Pancreas (tissue), 10 donors: ENCODE results near the gene SORL1. TPM values are rescaled to one million over a fixed set of nuclear protein-coding genes. Genes with fewer than 3 reads are reported as not detected.
A peak's percentile ranks its signal among the peaks of the same experiment; 100 is the strongest.

Source experiments
- ATAC-seq, 4 donors: fragments of 200-7000 bp; cut with Tn5 transposase; one replicate each; pipeline versions ENCODE4 v1.8.0 to v1.9.1; 2020; ENCODE audit warnings: mild to moderate bottlenecking in 4 of 4, moderate library complexity in 4 of 4
- DNase-seq, 6 donors: peaks; one replicate each; pipeline ENCODE4 v3.0.0-alpha.2; 2020
- FAIRE-seq: peaks from 2 replicates; lab custom pipeline; 2012; peaks lifted over from hg19 to GRCh38; lab: Jason Lieb, UNC
- H3K27ac ChIP-seq, 4 donors: fragments of 200-600 bp; sonication (generic); 1 replicate in 3 of 4; 2 replicates in 1 of 4; pipeline versions ENCODE4 v1.5.0 to v1.8.0; 2020
- H3K27me3 ChIP-seq, 4 donors: fragments of 200-600 bp; one replicate each; pipeline ENCODE4 v1.8.0; 2021
- H3K36me3 ChIP-seq, 3 donors: fragments of 200-600 bp; sonication (generic) in 1 of 3; one replicate each; pipeline versions ENCODE4 v1.5.0 to v1.8.0; 2020 to 2021
- H3K4me1 ChIP-seq, 3 donors: fragments of 200-600 bp; one replicate each; pipeline ENCODE4 v1.8.0; 2021
- H3K4me3 ChIP-seq, 4 donors: fragments of 200-600 bp; sonication (generic) in 2 of 4; one replicate each; pipeline versions ENCODE4 v1.5.0 to v1.8.0; 2020 to 2021
- H3K9me3 ChIP-seq, 4 donors: fragments of 200-600 bp; one replicate each; pipeline ENCODE4 v1.8.0; 2021
- CTCF ChIP-seq, 4 donors: fragments of 200-600 bp; sonication (generic) in 3 of 4; IDR thresholded peaks; one replicate each; pipeline versions ENCODE4 v1.5.0 to v1.8.0; 2021; ENCODE audit warnings: antibody characterized with exemption in 4 of 4
- WGBS, 2 donors: extraction: QIAGEN DNeasy Blood & Tissue Kit; methylation state at CpG; one replicate each; pipeline ENCODE4 v1.1.7; 2013; 5-methylcytosine and 5-hydroxymethylcytosine counted together
- intact Hi-C, 3 donors: fragments of 100-400 bp; cut with DNase I; formaldehyde crosslinking; loops; one replicate each; pipeline versions ENCODE4 v1.11.1 to v1.14.2; 2022
- polyA plus RNA-seq, 2 donors: library from polyadenylated mRNA; stranded (reverse); fragments of 200-250 nt; gene quantifications; one replicate each; pipeline ENCODE4 v1.2.3, GENCODE V29; 2013
- total RNA-seq, 6 donors: library from RNA; stranded (reverse); fragmentation: NEBNext Ultra II Directional in 4 of 6; extraction: Animal tissue kit (Norgen Biotek cat#: 25700) in 4 of 6; gene quantifications; one replicate each; pipeline versions ENCODE4 v1.2.1 to v1.2.4, GENCODE V29; 2021 to 2023
- donor health status: healthy with polysubstance abuse.
- donor health status: DM: no; HTN: no; CAD: no; lungs with moderate emphysema.
- donor health status: DM: no; HTN: no; CAD: no.
- donor health status: control.
- donor health status: control.
- donor health status: Bipolar disorder and iron deficiency.
- donor health status: DM: yes; HTN: yes; CAD: no.
- donor health status: DM: no; HTN: no; CAD: no.
- donor health status: DM: no; HTN: no; CAD: no.
- donor health status: DM: yes; HTN: yes; CAD: no.

SORL1 gene
- total and polyA plus RNA-seq, 8 donors, result 2.7 to 47.5 (median 15.5) TPM

- DNase-seq, result no peak
- ATAC-seq, result peak in 3 of 4 donors; percentile 19 to 60 (median 43)
- Histone ChIP-seq H3K4me3 (no peak overlapping the region), H3K9me3 (no peaks in the 10 kb centered on the region), H3K27ac (peak overlapping the region in 1 of 4 donors; percentile 19), H3K27me3 (no peaks in the 10 kb centered on the region), H3K4me1 (peaks cover 0 to 3% (median 0%) of the 10 kb centered on the region in 3 donors), H3K36me3 (no peaks in the 10 kb centered on the region)
- 72 to 80% methylated on average over 9 of the region's 9 CpGs for WGBS, 2 donors
- FAIRE-seq, result no peak
- no peak for TF ChIP-seq CTCF (IDR thresholded peaks at IDR 0.05)
- intact Hi-C loops, result no loop called here
Measured at GRCh38 chr11:121482231-121483129, 30.4 kb downstream of the SORL1 start.

GRCh38 chr11:121483805-121484480 lies 31.8 kb downstream of the SORL1 start:
- no peak for DNase-seq
- H3K27me3 ChIP-seq, result no peaks in the 10 kb centered on the region
- H3K36me3 ChIP-seq, result no peaks in the 10 kb centered on the region
- H3K27ac ChIP-seq, result no peak overlapping the region
- peaks cover 0 to under 1% (median 0%) of the 10 kb centered on the region in 3 donors for H3K4me1 ChIP-seq
- intact Hi-C loops, result no loop called here
- ATAC-seq, result no peak
- no peak for TF ChIP-seq CTCF (IDR thresholded peaks at IDR 0.05)
- FAIRE-seq, result no peak
- no peak overlapping the region for H3K4me3 ChIP-seq
- WGBS, 2 donors, result 64 to 74% methylated on average over 4 of the region's 4 CpGs
- no peaks in the 10 kb centered on the region for H3K9me3 ChIP-seq

GRCh38 chr11:121485216-121485615 lies 33.1 kb downstream of the SORL1 start:
- H3K27ac ChIP-seq, result no peak overlapping the region
- H3K36me3 ChIP-seq, result no peaks in the 10 kb centered on the region
- no peaks in the 10 kb centered on the region for H3K9me3 ChIP-seq
- DNase-seq (no peak), FAIRE-seq (no peak), ATAC-seq (no peak)
- intact Hi-C loops, result no loop called here
- 73 to 74% methylated on average over 7 of the region's 7 CpGs for WGBS, 2 donors
- TF ChIP-seq CTCF (IDR thresholded peaks at IDR 0.05), result no peak
- H3K4me1 ChIP-seq, result no peaks in the 10 kb centered on the region
- H3K4me3 ChIP-seq, result no peak overlapping the region
- no peaks in the 10 kb centered on the region for H3K27me3 ChIP-seq

GRCh38 chr11:121486054-121486453 lies 33.9 kb downstream of the SORL1 start:
- Histone ChIP-seq H3K9me3 (no peaks in the 10 kb centered on the region), H3K4me3 (no peak overlapping the region), H3K36me3 (no peaks in the 10 kb centered on the region), H3K27ac (no peak overlapping the region), H3K27me3 (no peaks in the 10 kb centered on the region), H3K4me1 (no peaks in the 10 kb centered on the region)
- intact Hi-C loops, result no loop called here
- FAIRE-seq (no peak), DNase-seq (no peak), ATAC-seq (no peak)
- no peak for TF ChIP-seq CTCF (IDR thresholded peaks at IDR 0.05)
- WGBS, 2 donors, result 74 to 80% methylated on average over 5 of the region's 5 CpGs
